WTC11 (cell line): ENCODE results near the gene OR6N2. TPM values are rescaled to one million over a fixed set of nuclear protein-coding genes. Genes with fewer than 3 reads are reported as not detected.

Experiments
- ATAC-seq: fragments of 200-7000 bp; cut with Tn5 transposase; 2 replicates; pipeline ENCODE4 v1.10.0; 2021; ENCODE audit warnings: mild to moderate bottlenecking, moderate library complexity
- CTCF ChIA-PET: fragments of 300-600 bp; sonication (Branson Sonifier 250); formaldehyde crosslinking; loops from one replicate; lab custom pipeline; 2021; ENCODE audit warnings: antibody characterized with exemption; lab: Charles Lee
- POLR2A ChIA-PET: fragments of 350-600 bp; sonication (Branson Sonifier 250); formaldehyde crosslinking; loops from one replicate; lab custom pipeline; 2021; ENCODE audit warnings: antibody characterized with exemption; lab: Charles Lee
- DNase-seq: peaks from one replicate; pipeline ENCODE4 v3.0.0; 2021; ENCODE audit warnings: low spot score
- H3K27ac Mint-ChIP-seq: 2 replicates; pipeline ENCODE4 v1.8.0; 2021; ENCODE audit warnings: mixed read lengths
- H3K27me3 Mint-ChIP-seq: 2 replicates; pipeline ENCODE4 v1.8.0; 2021; ENCODE audit warnings: low read depth, mild to moderate bottlenecking, moderate library complexity, mixed read lengths
- H3K36me3 Mint-ChIP-seq: 2 replicates; pipeline ENCODE4 v1.8.0; 2021; ENCODE audit warnings: mixed read lengths
- H3K4me1 Mint-ChIP-seq: 2 replicates; pipeline ENCODE4 v1.8.0; 2022; ENCODE audit warnings: mixed read lengths
- H3K4me3 Mint-ChIP-seq: 2 replicates; pipeline ENCODE4 v1.8.0; 2021; ENCODE audit warnings: mild to moderate bottlenecking, moderate library complexity, mixed read lengths
- H3K9me3 Mint-ChIP-seq: 2 replicates; pipeline ENCODE4 v1.8.0; 2021; ENCODE audit warnings: mixed read lengths
- ATF6 ChIP-seq: sonication (generic); formaldehyde crosslinking; IDR thresholded peaks from 2 replicates; pipeline ENCODE4 v1.8.1; 2023; ENCODE audit warnings: mild to moderate bottlenecking, missing genetic modification reagents
- CDX4 ChIP-seq: fragments of 250-450 bp; sonication (Bioruptor Pico); IDR thresholded peaks from 2 replicates; pipeline ENCODE4 v1.9.0; 2021; ENCODE audit warnings: moderate library complexity, mild to moderate bottlenecking, inconsistent platforms, borderline replicate concordance
- CREB1 ChIP-seq: sonication (generic); formaldehyde crosslinking; IDR thresholded peaks from 2 replicates; pipeline ENCODE4 v1.8.0; 2023; ENCODE audit warnings: mild to moderate bottlenecking, missing genetic modification reagents
- CREM ChIP-seq: sonication (generic); formaldehyde crosslinking; IDR thresholded peaks from 2 replicates; pipeline ENCODE4 v1.8.1; 2022; ENCODE audit warnings: mild to moderate bottlenecking, missing genetic modification reagents, moderate library complexity
- CTCF ChIP-seq: fragments of 200-600 bp; IDR thresholded peaks from 2 replicates; pipeline ENCODE4 v1.8.0; 2022; ENCODE audit warnings: antibody characterized with exemption
- ELF4 ChIP-seq: sonication (generic); formaldehyde crosslinking; IDR thresholded peaks from 2 replicates; pipeline ENCODE4 v1.8.1; 2022; ENCODE audit warnings: low read depth, mild to moderate bottlenecking, moderate library complexity, missing genetic modification reagents
- GRHL2 ChIP-seq: fragments of 250-450 bp; sonication (Bioruptor Pico); IDR thresholded peaks from 2 replicates; pipeline ENCODE4 v1.8.0; 2022; ENCODE audit warnings: mild to moderate bottlenecking, moderate library complexity; ENCODE audit not compliant: insufficient replicate concordance, severe bottlenecking
- GTF2I ChIP-seq: fragments of 250-450 bp; sonication (Bioruptor Pico); conservative IDR thresholded peaks from 2 replicates; pipeline ENCODE4 v1.4.0; 2021; ENCODE audit warnings: mild to moderate bottlenecking
- JAZF1 ChIP-seq: fragments of 250-450 bp; sonication (Bioruptor Pico); IDR thresholded peaks from 2 replicates; pipeline ENCODE4 v1.9.0; 2021; ENCODE audit warnings: moderate library complexity, mild to moderate bottlenecking, inconsistent platforms
- MAX ChIP-seq: sonication (generic); formaldehyde crosslinking; IDR thresholded peaks from 2 replicates; pipeline ENCODE4 v1.8.0; 2022; ENCODE audit warnings: mild to moderate bottlenecking, missing genetic modification reagents
- PRRX2 ChIP-seq: fragments of 250-450 bp; sonication (Bioruptor Pico); IDR thresholded peaks from 2 replicates; pipeline ENCODE4 v1.8.0; 2021; ENCODE audit warnings: mild to moderate bottlenecking
- SMAD3 ChIP-seq: sonication (generic); formaldehyde crosslinking; IDR thresholded peaks from 2 replicates; pipeline ENCODE4 v1.8.0; 2022; ENCODE audit warnings: missing genetic modification reagents, mild to moderate bottlenecking, borderline replicate concordance
- TCF7 ChIP-seq: sonication (generic); formaldehyde crosslinking; IDR thresholded peaks from 2 replicates; pipeline ENCODE4 v1.8.0; 2022; ENCODE audit warnings: mild to moderate bottlenecking, low read depth, missing genetic modification reagents, moderate library complexity
- TEAD1 ChIP-seq: sonication (generic); formaldehyde crosslinking; IDR thresholded peaks from 2 replicates; pipeline ENCODE4 v1.8.0; 2022; ENCODE audit warnings: mild to moderate bottlenecking, missing genetic modification reagents
- ZNF416 ChIP-seq: fragments of 250-450 bp; sonication (Bioruptor Pico); IDR thresholded peaks from 2 replicates; pipeline ENCODE4 v1.9.0; 2021; ENCODE audit warnings: mild to moderate bottlenecking, inconsistent platforms
- total RNA-seq: library from RNA; stranded (reverse); gene quantifications from 3 replicates; pipeline ENCODE4 v1.2.3, GENCODE V29; 2021

OR6N2 gene
- total RNA-seq, 1 experiment from 2014 or later = not detected

- H3K27me3 Mint-ChIP-seq = no peaks in the 10 kb centered on the region
- POLR2A ChIA-PET = no interaction called here
- no peak for TF ChIP-seq SMAD3
- peak; percentile 38; the same call in 1 of the 2 replicates for TF ChIP-seq CTCF
- no peaks in the 10 kb centered on the region; the same call in 1 of the 2 replicates for H3K9me3 Mint-ChIP-seq
- H3K36me3 Mint-ChIP-seq = no peaks in the 10 kb centered on the region
- H3K4me3 Mint-ChIP-seq = no peak overlapping the region
- DNase-seq (peak; percentile 58), ATAC-seq (peak; percentile 95)
- CTCF ChIA-PET = interaction anchor here (0.5 to 2.4 kb wide), 12 partner anchors 13 to 337 kb away, joined by 3 to 12 read pairs (median 4); no protein-coding TSS in a partner anchor
- no peak overlapping the region for H3K27ac Mint-ChIP-seq
- H3K4me1 Mint-ChIP-seq = peaks cover 12% of the 10 kb centered on the region
Observed at GRCh38 chr1:158793604-158794003, 12.6 kb upstream of the OR6N2 start.

GRCh38 chr1:158771950-158772866 lies 8.8 kb downstream of the OR6N2 start, which contains the start of gene OR6N1:
OR6N1 (minus strand) TSS chr1:158772195; CDS start chr1:158766682, 5,513 bp downstream.
- no peaks in the 10 kb centered on the region for H3K9me3 Mint-ChIP-seq

More at GRCh38 chr1:158771950-158772866, 8.8 kb downstream of the OR6N2 start, which contains the start of gene OR6N1:
- no peaks in the 10 kb centered on the region for H3K4me1 Mint-ChIP-seq
- DNase-seq = no peak
- H3K36me3 Mint-ChIP-seq = no peaks in the 10 kb centered on the region
- ATAC-seq = no peak
- CTCF ChIA-PET = no interaction called here
- no peak for TF ChIP-seq CREB1 (CRISPR knock-in tag)
- no peak for TF ChIP-seq MAX (CRISPR knock-in tag)
- no peak for TF ChIP-seq ELF4
- TF ChIP-seq ATF6 (CRISPR knock-in tag) = no peak
- TF ChIP-seq GRHL2 (CRISPR knock-in tag) = no peak
- no peak for TF ChIP-seq CDX4
- no peak for TF ChIP-seq PRRX2 (CRISPR knock-in tag)
- TF ChIP-seq CTCF = no peak
- no peak for TF ChIP-seq TEAD1
- TF ChIP-seq ZNF416 (CRISPR knock-in tag) = no peak
- no peak for TF ChIP-seq CREM (CRISPR knock-in tag)
- no peak for TF ChIP-seq TCF7 (CRISPR knock-in tag)
- TF ChIP-seq GTF2I (CRISPR knock-in tag) = no peak
- no peak for TF ChIP-seq JAZF1 (CRISPR knock-in tag)
- TF ChIP-seq, all 79 proteins: peak for 0
- Mint-ChIP-seq H3K27ac (no peak within 1 kb of the TSS), H3K27me3 (no peaks in the 10 kb centered on the region), H3K4me3 (no peak within 1 kb of the TSS)
- POLR2A ChIA-PET = no interaction called here
